Measurements from ENCODE around the gene MOGAT3. TPM values are rescaled to one million over a fixed set of nuclear protein-coding genes. Genes with fewer than 3 reads are reported as not detected.
"Not testable (repeated sequence)": the region's sequence is repeated elsewhere in the genome, so short reads cannot be mapped to it uniquely, and the experiment has no call there.

The MOGAT3 gene
- total and polyA plus RNA-seq, 2 of the 4 experiments (the other 2 are of a cell fraction): not detected

GRCh38 chr7:101199522-101199921 is 1.3 kb downstream of the MOGAT3 start:
- H3K4ac ChIP-seq (ENCODE audit: low read depth, low read length); H2BK5ac ChIP-seq (ENCODE audit: low read depth, low read length, poor library complexity, severe bottlenecking); H3K9ac ChIP-seq (ENCODE audit: low read depth, low read length); H3K4me2 ChIP-seq (ENCODE audit: low read depth, low read length); H4K8ac ChIP-seq (ENCODE audit: low read depth in 2 of 2, low read length in 2 of 2); H3K14ac ChIP-seq (replicated peaks; ENCODE audit: low read depth, low read length); H2AK5ac ChIP-seq (ENCODE audit: low read depth, low read length); H2BK15ac ChIP-seq (ENCODE audit: low read depth, low read length); ATAC-seq (ENCODE audit: low read depth); intact Hi-C loops (cut with micrococcal nuclease); H3K9me1 ChIP-seq (ENCODE audit: insufficient read depth, low read length); H3K36me3 ChIP-seq (ENCODE audit: control insufficient read depth, insufficient read depth, low read length); H2BK20ac ChIP-seq (ENCODE audit: low read depth, low read length); H3K4me3 ChIP-seq (ENCODE audit: insufficient read depth, low read depth, low read length); H3K23ac ChIP-seq (ENCODE audit: low read depth, low read length); H2AK9ac ChIP-seq (replicated peaks; ENCODE audit: low read depth, low read length, poor library complexity); H3K79me1 ChIP-seq (ENCODE audit: low read depth in 1 of 2, low read length in 2 of 2); in situ Hi-C loops (cut with MboI; ENCODE audit: low sequenced_read_pairs); H4K91ac ChIP-seq (ENCODE audit: insufficient read depth, low read depth, low read length); H3K9me3 ChIP-seq (ENCODE audit: control insufficient read depth, insufficient read depth, low read length); dilution Hi-C loops (cut with HindIII; ENCODE audit: low sequenced_read_pairs, unreplicated experiment); H3K4me1 ChIP-seq (ENCODE audit: control insufficient read depth, insufficient read depth, low read length); H3K18ac ChIP-seq (ENCODE audit: low read depth, low read length); H4K5ac ChIP-seq (ENCODE audit: low read depth, low read length); BruUV-seq (replicated peaks); H3K56ac ChIP-seq (ENCODE audit: extremely low read depth, insufficient read depth, low read length); H4K20me1 ChIP-seq (ENCODE audit: insufficient read depth, low read length); DNase-seq; H2BK120ac ChIP-seq (ENCODE audit: low read depth, low read length); H2AFZ ChIP-seq (replicated peaks; ENCODE audit: low read length, poor library complexity); POLR2A ChIA-PET (ENCODE audit: unreplicated experiment); H3K27ac ChIP-seq (ENCODE audit: insufficient read depth, low read length): not testable (repeated sequence)
- WGBS, 2 experiments (ENCODE audit: extremely low coverage in 2 of 2, insufficient read length in 1 of 2): no CpG with 5 or more reads among the region's 10 CpGs
- CTCF ChIA-PET: interaction anchor here (0.6 to 0.7 kb wide), 2 partner anchors 18 to 55 kb away, joined by 3 to 5 read pairs; partner anchors contain the start of gene PLOD3
- peaks cover 48% of the 10 kb centered on the region for H3K27me3 ChIP-seq (ENCODE audit: control insufficient read depth, insufficient read depth, low read length)

All from IMR-90 (cell line).